ENCODE measurements around the gene CACNA2D1.

- TF ChIP-seq CTCF (IDR thresholded peaks at IDR 0.05) (no peak), ZFX (IDR thresholded peaks at IDR 0.05; ENCODE audit: borderline replicate concordance) (no peak)
Observed at GRCh38 chr7:82010416-82010815, 433.2 kb downstream of the CACNA2D1 start.

Measured in 22Rv1 (cell line).